Hematopoietic multipotent progenitor cell treated with erythropoietin and hydrocortisone succinate and interleukin-3 and kit ligand, for 4 days (in vitro differentiated cells): ENCODE measurements around the gene DNAJC1.
A peak's percentile ranks its signal among the peaks of the same experiment; 100 is the strongest.
"Not testable (repeated sequence)": the region's sequence is repeated elsewhere in the genome, so short reads cannot be mapped to it uniquely, and the experiment has no call there.

Source experiments
- DNase-seq: peaks from one replicate; pipeline ENCODE4 v3.0.0-alpha.2; 2015

The DNAJC1 gene

DNA sequence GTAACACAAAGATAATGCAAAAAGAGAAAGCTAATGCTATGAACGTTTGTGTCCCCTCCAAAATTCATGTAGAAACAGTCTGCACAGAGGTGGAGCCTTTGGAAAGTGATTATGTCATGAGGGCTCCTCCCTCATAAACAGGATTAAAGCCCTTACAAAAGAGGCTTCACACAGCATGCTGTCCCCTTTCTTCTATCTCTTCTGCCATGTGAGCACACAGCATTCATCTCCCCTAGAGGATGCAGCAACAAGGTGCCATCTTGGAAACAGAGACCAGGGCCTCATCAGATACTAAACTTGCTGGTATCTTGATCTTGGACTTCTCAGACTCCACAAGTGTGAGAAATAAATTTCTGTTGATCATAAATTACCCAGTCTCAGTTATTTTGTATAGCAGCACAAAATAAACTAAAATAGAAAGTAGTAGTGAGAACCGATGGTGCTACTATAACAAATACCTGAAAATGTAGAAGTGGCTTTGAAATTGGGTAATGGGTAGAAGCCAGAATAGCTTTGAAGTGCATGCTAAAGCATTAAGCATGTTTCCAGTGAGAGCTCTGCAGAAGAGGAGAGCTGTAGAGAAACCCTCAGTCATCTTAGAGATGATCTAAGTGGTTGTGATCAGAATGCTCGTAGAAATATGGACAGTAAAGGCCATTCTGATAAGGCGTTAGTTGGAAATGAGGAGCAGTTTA lies 108.7 kb downstream of the DNAJC1 start:
- DNase-seq, result no peak

DNA sequence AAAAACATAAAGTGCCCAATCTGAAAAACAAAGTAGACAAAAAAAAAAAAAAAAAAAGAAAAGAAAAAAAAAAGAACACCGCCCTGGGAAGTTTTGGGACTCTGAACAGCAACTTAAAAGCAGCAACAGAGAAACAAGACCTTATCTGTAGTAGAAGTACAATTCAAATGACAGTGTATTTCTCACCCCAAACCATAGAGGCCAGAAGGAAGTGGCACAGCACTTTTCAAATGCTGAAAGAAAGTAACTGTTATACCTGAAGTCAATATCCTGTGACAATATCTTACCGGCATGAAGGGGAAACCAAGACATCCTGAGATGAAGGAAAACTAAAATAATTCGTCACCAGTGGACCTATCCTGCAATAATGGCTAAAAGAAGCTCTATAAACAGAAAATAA lies 112.1 kb downstream of the DNAJC1 start:
- DNase-seq, result no peak

DNA sequence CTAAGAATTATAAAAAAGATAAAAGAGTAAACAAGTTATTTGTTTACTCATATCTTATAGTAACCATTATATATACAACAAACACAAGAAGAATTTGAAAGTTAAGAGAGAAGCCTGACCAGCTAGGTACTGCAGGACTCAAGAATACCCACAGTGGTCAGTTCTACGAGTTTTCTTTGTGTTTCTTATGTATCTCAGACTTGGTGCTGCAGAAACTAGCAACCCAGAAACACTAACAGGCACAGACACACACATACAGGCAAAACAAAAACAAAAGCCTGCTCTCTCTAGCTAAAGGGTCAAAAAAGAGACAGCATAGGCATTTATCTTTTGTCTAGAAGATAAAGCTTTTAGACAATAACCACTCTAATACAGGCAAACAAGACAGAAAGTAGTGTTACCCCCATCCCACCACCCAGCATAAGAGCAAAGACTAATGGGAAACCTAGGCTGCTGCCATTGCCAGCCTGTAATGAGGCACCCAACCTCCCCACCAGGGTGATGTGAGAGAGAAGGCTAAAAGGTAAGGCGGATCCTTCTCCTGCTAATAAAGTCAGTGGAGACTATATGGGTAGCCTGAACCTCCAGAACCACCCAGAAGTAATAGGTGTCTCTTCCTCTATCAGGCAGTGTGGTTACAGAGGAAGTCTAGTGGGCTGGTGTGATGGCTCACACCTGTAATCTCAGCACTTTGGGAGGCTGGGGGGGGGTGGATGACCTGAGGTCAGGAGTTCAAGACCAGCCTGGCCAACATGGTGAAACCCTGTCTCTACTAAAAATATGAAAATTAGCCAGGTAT lies 113.9 kb downstream of the DNAJC1 start:
- DNase-seq, result no peak

DNA sequence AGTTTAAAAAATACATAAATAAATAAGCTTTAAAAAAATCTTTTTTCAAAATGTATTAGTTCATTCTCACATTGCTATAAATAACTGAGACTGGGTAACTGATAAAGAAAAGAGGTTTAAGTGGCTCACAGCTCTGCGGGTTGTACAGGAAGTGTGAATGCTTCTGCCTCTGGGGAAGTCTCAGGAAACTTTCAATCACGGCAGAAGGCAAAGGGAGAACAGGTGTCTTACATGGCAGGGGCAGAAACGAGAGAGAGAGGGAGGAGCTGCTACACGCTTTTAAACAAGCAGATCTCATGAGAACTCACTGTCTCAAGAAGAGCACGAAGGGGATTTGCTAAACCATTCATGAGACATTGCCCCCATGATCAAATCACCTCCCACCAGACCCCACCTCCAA lies 114.6 kb downstream of the DNAJC1 start:
- peak; percentile 30 for DNase-seq

DNA sequence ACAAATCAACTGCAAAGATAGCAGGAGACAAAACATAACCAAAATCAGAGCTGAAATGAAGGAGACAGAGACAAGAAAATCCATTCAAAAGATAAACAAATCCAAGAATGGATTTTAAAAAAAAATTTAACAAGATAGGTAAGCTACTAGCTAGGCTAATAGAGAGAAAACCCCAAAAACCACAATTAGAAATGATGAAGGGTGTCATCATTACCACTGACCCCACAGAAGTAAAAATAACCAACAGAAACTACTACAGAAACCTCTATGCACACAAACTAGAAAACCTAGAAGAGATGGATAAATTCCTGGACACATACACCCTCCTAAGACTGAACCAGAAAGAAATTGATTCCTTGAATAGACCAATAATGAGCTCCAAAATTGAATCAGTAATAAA lies 117.6 kb downstream of the DNAJC1 start:
- DNase-seq, result no peak

DNA sequence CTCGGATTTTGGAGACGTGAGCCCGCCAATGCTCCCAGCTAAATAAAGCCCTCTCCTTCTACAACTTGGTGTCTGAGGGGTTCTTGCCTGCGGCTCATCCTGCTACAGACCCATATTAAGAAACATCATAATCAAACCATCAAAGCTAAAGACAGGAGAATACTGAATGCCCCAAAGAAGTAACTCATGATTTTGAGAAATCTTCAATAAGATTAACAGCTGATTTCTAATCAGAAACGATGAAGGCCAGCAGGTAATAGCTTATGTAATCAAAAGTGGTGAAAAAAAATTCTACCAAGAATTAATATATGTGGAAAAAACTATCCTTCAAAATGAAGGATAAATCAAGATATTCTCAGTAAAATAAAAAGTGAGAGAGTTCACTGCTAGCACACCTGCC lies 130.3 kb downstream of the DNAJC1 start:
- no peak for DNase-seq

DNA sequence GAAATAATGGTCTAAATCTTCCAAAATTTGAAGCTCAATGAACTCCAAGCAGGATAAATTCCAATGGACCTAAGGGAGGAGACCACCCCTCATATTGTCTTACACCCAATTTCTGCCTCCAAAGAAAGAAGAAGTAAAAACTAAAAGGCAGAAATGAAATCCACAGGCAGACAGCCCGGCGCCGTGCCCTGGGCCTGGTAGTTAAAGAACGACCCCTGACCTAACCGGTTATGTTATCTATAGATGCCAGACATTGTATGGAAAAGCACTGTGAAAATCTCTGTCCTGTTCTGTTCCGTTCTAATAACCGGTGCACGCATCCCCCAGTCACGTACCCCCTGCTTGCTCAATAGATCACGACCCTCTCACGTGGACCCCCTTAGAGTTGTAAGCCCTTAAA lies 130.8 kb downstream of the DNAJC1 start:
- DNase-seq, result not testable (repeated sequence)

DNA sequence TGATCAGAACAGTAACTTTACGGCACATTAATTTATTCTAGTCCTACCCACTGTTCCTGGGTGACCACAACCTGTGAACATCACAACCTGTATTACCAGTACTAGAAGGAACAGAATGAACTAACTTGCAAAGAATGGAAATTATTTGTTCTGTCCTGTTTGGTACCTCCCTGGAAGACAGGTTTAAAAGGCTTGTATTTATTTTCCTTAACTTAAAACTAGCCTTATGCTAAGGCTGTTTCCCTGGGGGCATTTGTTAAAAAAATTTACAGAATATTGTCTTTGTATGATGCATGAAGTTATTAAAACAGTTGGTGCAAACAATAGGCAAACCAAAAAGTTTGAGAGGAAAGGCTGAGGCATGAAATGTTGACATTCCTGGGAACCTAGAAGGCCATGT lies 132.7 kb downstream of the DNAJC1 start:
- no peak for DNase-seq

DNA sequence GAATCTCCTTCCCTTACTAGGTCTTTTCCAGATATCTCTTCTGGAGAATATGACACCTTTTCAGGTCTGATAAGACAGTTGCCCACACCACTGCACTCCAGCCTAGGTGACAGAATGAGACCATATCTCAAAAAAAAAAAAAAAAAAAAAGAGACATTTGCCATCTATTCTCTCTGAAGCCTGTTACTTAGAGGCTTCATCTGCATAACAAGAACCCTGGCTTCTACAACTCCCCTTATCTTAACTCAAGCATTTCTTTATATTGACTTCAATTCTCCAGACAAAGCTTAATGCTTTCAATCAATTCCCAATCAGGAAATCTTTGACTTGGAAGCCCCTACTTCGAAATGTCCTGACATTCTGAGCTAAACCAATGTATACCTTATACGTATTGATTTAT lies 134.4 kb downstream of the DNAJC1 start:
- DNase-seq, result not testable (repeated sequence)

DNA sequence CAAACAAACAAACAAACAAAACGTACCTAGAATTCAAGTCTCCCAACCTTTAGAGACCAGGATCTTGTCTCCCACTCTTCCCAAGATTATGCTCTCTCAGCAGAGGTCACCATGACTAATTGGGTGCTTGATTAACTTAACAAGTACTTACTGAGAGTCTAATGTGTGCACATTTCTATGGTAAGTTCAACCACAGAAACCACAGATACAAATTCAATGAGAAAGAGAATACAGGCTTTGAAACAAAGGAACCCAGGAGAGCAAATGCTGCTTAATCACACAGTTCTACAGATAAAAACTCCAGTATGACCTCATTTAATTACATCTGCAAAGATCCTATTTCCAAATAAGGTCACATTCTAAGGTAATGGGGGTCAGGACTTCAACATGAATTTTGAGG lies 142.8 kb downstream of the DNAJC1 start:
- DNase-seq, result peak; percentile 26

DNA sequence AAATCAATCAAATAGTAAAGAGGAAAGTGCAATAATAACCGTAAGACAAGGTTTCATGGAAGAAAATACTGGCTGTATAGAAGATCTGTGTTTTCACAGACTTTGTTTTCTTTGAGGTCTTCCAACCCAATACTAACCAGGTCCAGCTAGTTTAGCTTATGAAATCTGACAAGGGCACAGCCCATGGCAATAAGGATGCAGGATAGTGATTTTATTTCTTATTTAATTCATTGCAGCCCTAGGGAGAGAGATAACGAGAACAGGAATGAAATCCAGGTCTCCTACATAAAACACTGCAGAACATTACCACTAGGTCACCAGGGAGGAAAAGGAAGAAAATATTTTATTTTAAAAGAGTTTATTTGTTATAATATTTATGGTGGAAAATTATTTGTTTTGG lies 145.1 kb downstream of the DNAJC1 start:
- DNase-seq, result no peak

DNA sequence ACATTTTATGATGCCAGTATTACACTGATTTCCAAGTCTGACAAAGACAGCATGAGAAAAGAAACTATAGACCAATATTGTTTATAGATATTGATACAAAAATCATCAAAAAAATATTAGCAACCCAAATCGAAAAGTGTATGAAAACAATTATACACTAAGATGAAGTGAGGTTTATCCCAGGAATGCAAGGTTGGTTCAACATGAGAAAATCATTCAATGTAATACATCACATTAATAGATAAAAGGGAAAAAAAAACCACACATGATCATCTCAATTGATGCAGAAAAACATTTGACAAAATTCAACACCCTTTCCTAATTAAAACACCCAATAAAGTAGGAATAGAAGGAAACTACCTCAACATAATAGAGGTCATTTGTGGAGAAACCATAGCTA lies 153.9 kb downstream of the DNAJC1 start:
- peak; percentile 8 for DNase-seq

DNA sequence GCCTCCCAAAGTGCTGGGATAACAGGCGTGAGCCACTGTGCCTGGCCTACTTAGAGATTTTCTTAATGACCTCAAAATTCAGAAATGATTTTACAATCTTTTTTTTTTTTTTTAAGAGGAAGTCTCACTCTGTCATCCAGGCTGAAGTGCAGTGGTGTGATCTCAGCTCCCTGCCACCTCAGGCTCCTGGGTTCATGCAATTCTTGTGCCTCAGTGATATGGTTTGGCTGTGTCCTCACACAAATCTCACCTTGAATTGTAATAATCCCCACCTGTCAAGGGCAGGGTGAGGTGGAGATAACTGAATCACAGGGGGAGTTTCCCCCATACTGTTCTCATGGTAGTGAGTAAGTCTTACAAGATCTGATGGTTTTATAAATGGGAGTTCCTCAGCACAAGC lies 159.9 kb downstream of the DNAJC1 start:
- no peak for DNase-seq

DNA sequence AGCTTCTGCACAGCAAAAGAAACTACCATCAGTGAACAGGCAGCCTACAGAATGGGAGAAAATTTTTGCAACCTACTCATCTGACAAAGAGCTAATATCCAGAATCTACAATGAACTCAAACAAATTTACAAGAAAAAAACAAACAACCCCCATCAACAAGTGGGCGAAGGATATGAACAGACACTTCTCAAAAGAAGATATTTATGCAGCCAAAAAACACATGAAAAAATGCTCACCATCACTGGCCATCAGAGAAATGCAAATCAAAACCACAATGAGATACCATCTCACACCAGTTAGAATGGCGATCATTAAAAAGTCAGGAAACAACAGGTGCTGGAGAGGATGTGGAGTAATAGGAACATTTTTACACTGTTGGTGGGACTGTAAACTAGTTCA lies 162.3 kb downstream of the DNAJC1 start:
- DNase-seq, result not testable (repeated sequence)

DNA sequence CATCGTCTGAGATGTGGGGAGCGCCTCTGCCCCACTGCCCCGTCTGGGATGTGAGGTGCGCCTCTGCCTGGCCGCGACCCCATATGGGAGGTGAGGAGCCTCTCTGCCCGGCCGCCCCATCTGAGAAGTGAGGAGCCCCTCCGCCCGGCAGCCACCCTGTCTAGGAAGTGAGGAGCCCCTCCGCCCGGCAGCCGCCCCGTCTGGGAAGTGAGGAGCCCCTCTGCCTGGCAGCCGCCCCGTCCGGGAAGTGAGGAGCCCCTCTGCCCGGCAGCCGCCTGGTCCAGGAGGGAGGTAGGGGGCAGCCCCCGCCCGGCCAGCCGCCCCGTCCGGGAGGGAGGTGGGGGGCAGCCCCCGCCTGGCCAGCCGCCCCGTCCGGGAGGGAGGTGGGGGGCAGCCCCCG lies 166.0 kb downstream of the DNAJC1 start:
- not testable (repeated sequence) for DNase-seq

DNA sequence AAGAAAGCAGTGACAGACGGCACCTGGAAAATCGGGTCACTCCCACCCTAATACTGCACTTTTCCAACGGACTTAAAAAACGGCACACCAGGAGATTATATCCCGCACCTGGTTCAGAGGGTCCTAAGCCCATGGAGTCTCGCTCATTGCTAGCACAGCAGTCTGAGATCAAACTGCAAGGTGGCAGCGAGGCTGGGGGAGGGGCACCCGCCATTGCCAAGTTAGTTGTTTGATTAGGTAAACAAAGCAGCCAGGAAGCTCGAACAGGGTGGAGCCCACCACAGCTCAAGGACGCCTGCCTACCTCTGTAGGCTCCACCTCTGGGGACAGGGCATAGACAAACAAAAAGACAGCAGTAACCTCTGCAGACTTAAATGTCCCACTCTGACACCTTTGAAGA lies 169.0 kb downstream of the DNAJC1 start:
- not testable (repeated sequence) for DNase-seq

DNA sequence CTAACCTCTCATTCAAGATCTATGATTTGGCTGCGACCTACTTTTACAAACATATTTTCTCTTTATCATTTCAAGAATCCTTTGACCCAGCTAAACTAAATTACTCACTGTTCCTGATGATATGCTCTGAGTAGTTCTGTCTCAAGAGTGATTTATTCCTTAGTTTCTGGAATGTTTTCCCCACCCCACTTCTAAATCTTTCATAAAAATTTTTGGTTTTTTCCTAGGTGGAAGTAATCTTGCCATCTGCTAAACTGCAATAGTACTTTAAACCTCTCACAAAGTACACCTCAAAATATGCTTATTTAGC lies 170.8 kb downstream of the DNAJC1 start:
- DNase-seq, result no peak

DNA sequence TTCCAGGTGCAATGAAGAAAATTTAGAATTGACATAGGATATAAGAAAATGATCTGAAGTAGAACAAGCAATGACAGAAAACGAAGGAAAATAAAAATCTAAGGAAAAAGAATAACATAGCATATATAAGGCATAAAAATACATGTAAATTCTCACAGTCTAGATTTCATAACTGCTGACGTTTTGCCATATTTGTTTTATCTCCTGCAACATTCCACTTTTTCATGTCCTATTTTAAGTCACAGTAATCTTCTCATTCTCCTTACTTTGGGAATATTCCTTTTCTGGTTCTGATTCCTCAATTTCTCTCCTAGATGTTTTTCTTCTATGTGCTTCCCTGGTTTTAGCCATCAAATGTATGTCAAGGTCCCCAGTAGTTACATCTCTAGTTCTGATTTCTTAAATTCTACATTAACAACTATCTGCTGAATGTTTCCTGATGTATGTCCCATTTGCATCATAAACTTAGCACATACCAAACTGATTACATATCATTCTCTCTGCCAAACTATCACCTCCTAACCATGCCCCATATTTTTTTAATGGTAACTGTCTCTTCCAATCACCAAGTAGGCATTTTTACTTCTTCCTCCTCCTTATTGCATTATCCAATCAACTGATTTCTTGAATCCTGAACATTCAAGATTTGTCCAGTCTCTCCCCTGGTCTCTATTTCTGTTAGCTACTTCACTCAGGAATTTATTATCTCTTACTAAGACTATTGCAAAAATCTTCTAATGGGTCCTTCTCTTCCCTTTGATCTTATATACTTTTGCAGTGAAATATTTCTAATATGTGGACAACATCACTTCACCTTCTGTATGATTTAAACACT lies 171.3 kb downstream of the DNAJC1 start:
- DNase-seq, result no peak

DNA sequence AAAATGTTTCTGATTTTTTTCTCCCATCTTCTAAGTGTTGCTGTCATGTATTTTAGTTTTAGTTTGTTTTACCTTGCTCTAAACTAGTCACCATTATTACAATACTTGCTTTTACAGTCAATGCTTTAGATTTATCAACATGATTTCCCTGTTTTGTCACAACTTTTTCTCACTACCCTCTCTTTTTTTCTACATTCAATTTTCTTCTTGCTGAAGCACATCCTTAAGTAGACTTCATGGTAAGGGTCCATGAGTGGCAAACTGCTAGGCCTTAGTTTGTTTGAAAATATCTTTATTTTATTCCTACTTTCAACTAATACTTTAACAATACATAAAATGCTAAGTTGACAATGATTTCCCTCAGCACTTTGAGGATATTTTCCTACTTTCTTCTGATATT lies 173.5 kb downstream of the DNAJC1 start:
- no peak for DNase-seq

DNA sequence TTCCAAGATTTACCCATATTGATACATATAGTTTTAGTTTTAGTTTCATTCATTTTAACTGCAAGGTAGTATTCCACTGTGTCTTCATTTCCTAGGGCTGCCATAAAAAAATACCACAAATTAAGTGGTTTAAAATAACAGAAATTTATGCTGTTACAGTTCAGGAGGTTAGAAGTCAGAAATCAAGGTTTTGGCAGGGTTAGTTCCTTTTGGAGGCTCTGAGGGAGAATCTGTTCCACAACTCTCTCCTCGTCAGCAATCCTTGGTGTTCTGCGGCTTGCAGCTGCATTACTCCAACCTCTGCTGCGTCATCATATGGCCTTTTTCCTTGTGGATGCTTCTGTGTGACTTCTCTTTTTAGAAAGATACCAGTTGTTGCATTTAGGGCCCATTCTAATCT lies 176.2 kb downstream of the DNAJC1 start:
- no peak for DNase-seq

DNA sequence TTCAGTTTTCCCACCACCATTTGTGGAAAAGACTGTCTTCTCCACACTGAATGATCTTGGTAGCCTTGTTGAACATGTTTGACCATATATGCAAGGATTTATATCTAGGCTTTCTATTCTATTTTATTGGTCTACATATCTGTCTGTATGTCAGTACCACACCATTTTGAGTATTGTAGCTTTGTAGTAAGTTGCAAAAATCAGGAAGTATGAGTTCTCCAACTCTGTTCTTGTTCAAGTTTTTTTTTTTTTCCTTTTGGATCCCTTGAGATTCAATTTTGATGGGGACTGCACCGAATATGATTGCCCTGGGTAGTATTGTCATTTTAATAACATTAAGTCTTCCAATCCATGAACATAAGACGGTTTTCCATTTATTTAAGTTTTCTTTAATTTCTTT lies 176.8 kb downstream of the DNAJC1 start:
- no peak for DNase-seq

DNA sequence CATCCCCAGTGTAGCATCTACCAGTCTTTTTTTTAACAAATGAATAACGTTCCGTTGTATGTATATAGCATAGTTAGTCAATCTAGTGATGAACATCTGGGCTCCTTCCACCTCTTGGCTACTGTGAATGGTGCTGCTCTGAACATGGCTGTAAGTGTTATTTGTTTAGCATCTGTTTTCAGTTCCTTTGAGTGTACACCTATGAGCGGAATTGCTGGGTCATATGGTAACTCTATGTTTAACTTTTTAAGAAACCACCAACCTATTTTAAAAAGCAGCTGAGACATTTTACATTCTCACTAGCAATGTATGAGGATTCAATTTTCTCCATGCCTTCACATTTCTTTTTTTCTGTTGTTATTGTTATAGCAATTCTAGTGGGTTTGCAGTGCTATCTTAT lies 178.2 kb downstream of the DNAJC1 start:
- no peak for DNase-seq

DNA sequence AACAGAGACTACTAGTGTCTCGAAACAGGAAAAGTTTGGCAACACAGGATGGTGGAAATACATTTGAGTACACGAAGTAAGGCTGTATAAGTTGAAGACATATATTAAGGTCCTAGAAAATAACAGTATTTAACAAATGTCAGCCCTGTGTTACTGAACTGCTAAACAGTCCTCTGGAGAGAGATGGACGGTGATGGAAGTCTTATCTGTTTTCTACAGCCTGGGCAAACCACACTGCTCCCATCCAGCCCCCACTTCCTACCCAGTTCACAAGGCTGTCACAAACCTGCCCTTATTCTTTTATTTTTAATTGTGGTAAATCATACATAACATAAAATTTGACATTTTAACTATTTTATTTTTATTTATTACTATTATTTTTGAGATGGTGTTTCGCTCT lies 179.1 kb downstream of the DNAJC1 start:
- DNase-seq, result peak; percentile 57

DNA sequence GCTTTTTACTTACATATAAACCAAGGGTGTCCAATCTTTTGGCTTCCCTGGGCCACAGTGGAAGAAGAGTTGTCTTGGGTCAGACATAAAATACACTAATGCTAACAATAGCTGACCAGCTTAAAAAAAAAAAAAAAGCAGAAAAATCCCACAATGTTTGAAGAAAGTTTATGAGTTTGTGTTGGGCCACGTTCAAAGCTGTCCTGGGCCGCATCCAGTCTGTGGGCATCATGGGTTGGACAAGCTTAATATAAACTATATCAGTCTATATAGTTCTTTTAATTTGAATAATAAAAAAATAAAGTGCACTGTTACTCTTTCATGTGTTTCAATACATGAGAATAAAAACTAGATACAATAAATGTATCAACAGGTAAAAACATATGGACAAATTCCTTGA lies 179.9 kb downstream of the DNAJC1 start:
- DNase-seq, result no peak
